GM12874 (cell line): ENCODE measurements around the gene HDAC1.

Source experiments
- CTCF ChIP-seq: IDR thresholded peaks from 2 replicates; pipeline ENCODE4 v1.5.1; 2011; ENCODE audit warnings: low read depth, mild to moderate bottlenecking, control low read depth, low read length, moderate library complexity; ENCODE audit not compliant: insufficient read depth

The HDAC1 gene

GRCh38 chr1:32377541-32378220 lies 85.8 kb downstream of the HDAC1 start:
- no peak for TF ChIP-seq CTCF

GRCh38 chr1:32380057-32380456 lies 88.2 kb downstream of the HDAC1 start:
- no peak for TF ChIP-seq CTCF
